ENCODE measurements around the gene RNU6-9.
A peak's percentile ranks its signal among the peaks of the same experiment; 100 is the strongest.
"Not testable (repeated sequence)": the region's sequence is repeated elsewhere in the genome, so short reads cannot be mapped to it uniquely, and the experiment has no call there.

RNU6-9 gene

DNA sequence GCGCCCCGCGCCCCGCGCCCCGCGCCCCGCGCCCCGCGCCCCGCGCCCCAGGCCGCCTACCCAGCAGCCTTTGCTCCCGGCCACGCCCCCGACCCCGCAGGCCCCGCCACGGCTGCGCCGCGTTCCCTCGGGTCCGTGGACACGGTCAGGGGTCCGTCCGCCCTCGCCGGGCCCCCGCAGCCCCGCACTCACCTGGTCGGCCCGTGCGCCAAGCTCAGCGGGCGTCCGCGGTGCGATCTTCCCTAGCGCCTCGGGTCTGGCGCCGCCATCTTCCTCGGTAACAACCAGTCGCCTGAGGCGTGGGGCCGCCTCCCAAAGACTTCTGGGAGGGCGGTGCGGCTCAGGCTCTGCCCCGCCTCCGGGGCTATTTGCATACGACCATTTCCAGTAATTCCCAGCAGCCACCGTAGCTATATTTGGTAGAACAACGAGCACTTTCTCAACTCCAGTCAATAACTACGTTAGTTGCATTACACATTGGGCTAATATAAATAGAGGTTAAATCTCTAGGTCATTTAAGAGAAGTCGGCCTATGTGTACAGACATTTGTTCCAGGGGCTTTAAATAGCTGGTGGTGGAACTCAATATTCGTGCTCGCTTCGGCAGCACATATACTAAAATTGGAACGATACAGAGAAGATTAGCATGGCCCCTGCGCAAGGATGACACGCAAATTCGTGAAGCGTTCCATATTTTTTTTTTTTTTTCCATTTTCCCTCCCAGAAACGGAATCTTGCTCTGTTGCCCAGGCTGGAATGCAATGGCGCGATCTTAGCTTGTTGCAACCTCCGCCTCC, at the start of gene RNU6-9, which contains the start of gene MED16:
Gene RNU6-9 (plus strand): TSS at position 591 of the 796 bp plus-strand sequence.
Gene MED16 (minus strand): TSS at position 294 of the 796 bp plus-strand sequence. CDS start 2,056 bp downstream, outside the sequence.
- peak; percentile 84 to 97 (median 93) for DNase-seq
- intact Hi-C loops (cut with DNase I), result loop anchor here (5.0 kb wide), 1 partner anchor 96 kb away; the partner anchor contains the start of gene PTBP1

DNA sequence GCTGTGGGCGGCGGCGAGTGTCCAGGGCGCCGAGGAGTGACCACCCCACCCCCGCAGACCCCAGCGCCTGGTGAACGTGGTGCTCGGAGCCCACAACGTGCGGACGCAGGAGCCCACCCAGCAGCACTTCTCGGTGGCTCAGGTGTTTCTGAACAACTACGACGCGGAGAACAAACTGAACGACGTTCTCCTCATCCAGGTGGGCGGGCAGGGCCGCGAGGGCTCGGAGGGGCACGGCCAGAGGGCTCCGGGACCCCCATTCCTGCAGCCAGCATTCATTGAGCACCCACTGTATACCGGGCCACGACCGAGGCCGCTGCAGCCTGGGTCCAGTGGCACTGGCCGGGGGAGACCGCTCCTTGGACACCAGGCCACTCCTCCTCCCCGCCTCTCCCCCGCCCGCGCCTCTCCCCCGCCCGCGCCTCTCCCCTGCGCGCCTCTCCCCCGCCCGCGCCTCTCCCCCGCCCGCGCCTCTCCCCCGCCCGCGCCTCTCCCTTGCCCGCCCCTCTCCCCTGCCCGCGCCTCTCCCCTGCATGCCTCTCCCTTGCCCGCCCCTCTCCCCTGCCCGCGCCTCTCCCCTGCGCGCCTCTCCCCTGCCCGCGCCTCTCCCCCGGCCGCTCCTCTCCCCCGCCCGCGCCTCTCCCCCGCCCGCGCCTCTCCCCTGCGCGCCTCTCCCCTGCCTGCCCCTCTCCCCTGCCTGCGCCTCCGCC, 49.3 kb upstream of the RNU6-9 start:
- intact Hi-C loops (cut with DNase I), result no loop called here
- DNase-seq, result no peak

DNA sequence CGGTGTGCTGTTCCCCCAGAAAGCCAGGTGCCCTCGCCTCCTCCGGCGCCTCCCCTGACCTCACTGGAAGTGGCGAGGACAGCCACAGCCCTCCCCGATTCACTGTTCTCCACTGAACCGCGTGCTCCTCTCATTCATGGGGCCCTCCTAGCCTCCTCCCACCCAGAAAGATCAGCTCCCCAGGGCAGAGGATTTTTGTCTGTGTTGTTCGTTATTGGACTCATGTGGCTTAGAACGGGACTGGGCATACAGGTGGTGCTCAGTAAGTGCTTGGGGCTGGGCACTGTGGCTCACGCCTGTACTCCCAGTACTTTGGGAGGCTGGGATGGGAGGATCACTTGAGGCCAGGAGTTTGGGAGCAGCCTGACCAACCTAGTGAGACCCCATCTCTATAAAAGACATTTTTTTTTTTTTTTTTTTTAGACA, 48.7 kb upstream of the RNU6-9 start:
- intact Hi-C loops (cut with DNase I), result no loop called here
- DNase-seq, result peak in 4 of 42 donors; percentile 18 to 49 (median 31)

DNA sequence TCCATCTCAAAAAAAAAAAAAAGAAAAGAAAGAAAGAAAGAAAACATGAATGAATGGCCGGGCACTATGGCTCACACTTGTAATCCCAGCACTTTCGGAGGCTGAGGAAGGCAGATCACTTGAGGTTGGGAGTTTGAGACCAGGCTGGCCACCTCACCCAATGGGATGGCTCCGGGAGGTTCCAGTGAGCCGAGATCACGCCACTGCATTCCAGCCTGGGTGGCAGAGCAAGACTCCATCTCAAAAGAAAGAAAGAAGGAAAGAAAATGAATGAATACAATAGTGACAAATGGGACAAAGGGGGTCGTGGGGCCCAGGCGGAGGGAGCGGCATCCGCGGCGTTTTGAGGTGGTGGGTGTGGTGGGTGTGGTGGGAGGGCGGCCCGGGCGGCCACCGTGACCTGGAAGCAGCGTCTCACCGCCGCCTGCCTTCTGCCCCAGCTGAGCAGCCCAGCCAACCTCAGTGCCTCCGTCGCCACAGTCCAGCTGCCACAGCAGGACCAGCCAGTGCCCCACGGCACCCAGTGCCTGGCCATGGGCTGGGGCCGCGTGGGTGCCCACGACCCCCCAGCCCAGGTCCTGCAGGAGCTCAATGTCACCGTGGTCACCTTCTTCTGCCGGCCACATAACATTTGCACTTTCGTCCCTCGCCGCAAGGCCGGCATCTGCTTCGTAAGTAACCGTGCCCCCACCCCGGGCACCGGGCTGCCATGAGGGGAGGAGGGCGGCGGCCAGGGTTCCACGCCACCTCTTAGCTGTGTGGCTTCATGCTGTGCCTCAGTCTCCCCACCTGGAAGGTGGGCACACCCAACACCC, 47.4 kb upstream of the RNU6-9 start:
- no peak for DNase-seq
- intact Hi-C loops (cut with DNase I), result no loop called here

DNA sequence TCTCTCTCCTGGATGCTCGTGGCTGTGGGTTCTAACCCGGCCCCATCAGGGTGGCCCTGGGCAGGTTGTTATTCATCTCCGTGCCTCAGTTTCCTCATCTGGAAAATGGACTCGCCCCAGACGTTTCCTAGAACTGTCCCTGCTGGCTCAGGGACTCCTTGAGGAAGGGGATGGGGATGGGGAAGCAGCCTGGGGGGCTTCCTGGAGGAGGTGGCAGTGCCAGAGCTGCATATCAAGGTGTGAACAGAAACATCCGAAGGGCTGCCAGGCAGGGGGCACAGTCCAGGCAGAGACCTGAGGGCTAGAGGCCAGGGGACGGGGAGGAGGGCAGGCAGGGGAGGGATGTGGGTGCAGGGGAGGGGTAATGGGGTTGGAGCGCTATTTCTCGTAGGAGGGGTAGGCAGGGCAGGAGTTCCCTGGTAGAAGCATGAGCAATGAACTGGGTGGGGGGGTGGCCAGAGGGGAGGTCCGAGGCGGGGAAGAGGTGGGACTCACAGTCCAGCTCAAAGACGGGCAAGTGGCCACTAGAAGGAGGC, 44.8 kb upstream of the RNU6-9 start:
- intact Hi-C loops (cut with DNase I), result no loop called here
- DNase-seq, result no peak

DNA sequence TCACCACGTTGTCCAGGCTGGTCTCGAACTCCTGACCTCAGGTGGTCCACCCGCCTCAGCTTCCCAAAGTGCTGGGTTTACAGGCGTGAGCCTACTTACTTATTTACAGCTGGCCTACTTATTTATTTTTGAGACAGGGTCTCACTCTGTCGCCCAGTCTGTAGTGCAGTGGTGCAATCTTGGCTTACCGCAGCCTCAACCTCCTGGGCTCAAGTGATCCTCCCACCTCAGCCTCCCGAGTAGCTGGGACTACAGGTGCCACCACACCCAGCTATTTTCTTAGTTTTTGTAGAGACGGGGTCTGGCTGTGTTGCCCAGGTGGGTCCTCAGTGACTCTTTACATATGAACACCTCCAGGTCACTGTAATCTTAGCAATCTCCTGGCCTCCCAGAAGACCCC, 44.1 kb upstream of the RNU6-9 start:
- intact Hi-C loops (cut with DNase I); DNase-seq: not testable (repeated sequence)

DNA sequence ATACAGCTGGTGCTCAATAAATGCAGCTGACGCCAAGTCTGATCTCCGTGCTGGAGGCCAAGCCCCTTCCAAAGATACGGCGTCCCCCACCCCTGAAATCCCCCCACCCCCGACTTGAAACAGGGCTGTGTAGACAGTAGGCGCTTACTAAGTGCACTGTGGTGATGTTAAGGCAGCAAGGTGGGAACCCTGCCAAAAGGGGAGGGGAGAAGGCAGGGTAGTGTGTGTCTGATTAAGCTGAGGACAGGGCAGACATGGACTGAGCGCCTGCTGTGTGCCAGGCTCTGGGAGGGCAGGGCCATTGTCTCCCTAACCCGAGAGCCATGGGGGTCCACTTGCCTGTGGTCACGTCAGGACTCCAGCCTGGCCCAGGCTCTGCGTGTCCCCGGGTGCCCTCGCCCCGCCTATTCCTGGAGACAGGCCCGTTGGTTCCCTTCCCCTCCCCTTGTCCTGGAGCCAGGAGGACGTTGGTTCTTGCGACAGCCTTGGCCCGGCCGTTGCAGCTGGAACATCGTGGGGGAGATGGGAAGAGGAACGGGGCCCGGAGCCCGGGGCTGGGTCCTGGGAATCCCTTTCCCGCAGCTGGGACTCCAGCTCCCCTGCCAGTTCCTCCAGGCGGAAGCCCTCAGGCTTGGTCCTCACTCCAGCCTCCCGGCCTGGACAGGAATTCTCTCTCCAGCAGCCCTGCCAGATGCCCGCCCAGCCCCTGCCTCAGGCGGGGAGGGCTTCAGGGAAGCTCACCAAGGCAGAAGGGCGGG, 42.9 kb upstream of the RNU6-9 start:
- intact Hi-C loops (cut with DNase I), result no loop called here
- DNase-seq, result peak in 20 of 42 donors; percentile 19 to 72 (median 47)

DNA sequence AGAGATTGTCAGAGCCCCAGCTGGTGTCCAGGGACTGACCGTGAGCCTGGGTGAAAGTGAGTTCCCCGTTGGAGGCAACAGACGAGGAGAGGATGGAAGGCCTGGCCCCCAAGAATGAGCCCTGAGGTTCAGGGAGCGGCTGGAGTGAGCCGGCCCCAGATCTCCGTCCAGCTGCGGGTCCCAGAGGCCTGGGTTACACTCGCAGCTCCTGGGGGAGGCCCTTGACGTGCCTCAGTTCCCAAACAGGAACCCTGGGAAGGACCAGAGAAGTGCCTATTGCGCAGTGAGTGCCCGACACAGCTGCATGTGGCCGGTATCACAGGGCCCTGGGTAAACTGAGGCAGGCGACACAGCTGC, 42.3 kb upstream of the RNU6-9 start:
- DNase-seq, result no peak
- intact Hi-C loops (cut with DNase I), result no loop called here

DNA sequence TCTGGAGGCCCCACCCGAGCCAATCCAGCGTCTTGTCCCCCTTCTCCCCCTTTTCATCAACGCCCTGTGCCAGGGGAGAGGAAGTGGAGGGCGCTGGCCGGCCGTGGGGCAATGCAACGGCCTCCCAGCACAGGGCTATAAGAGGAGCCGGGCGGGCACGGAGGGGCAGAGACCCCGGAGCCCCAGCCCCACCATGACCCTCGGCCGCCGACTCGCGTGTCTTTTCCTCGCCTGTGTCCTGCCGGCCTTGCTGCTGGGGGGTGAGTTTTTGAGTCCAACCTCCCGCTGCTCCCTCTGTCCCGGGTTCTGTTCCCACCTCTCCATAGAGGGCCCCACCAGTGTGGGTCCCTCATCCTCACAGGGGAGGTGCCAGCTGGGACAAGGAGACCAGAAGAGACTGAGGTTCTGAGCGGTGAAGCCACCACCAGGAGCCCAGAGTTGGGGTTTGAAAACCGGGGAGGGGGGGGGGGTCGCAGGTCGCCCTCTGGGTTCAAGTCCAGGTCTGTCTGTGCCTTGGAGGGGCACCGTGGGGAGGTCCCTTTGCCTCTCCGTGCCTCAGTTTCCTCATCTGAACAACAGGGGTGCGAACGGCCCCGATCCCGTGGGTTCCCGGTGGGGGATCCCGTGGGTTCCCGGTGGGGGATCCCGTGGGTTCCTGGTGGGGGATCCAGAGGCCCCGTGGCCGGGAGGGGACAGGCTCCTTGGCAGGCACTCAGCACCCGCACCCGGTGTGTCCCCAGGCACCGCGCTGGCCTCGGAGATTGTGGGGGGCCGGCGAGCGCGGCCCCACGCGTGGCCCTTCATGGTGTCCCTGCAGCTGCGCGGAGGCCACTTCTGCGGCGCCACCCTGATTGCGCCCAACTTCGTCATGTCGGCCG, 40.9 kb upstream of the RNU6-9 start, which contains the start of gene ELANE:
Gene ELANE (plus strand): TSS at position 168 of the 878 bp plus-strand sequence. CDS start 26 bp downstream, at position 194.
- no peak for DNase-seq
- intact Hi-C loops (cut with DNase I), result no loop called here

DNA sequence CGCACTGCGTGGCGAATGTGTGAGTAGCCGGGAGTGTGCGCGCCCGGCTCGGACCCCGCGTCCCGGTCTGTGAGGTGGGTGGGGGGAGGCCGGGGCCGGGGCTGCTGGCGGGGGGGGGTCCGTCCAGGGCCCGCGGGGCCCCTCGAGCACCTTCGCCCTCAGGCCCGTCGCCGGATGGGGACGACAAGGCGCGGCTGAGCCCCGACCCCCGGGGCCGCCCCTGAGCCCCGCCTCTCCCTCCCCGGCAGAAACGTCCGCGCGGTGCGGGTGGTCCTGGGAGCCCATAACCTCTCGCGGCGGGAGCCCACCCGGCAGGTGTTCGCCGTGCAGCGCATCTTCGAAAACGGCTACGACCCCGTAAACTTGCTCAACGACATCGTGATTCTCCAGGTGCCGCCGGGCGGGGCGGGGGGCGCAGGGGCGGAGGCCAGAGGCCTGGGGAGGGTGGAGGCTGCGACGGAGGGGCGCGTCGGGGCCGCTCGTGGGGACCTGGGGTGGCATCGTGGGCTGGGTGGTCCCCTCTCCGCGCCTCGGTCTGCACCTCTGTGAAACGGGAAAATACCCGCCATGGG, 40.2 kb upstream of the RNU6-9 start:
- no peak for DNase-seq
- intact Hi-C loops (cut with DNase I), result no loop called here

DNA sequence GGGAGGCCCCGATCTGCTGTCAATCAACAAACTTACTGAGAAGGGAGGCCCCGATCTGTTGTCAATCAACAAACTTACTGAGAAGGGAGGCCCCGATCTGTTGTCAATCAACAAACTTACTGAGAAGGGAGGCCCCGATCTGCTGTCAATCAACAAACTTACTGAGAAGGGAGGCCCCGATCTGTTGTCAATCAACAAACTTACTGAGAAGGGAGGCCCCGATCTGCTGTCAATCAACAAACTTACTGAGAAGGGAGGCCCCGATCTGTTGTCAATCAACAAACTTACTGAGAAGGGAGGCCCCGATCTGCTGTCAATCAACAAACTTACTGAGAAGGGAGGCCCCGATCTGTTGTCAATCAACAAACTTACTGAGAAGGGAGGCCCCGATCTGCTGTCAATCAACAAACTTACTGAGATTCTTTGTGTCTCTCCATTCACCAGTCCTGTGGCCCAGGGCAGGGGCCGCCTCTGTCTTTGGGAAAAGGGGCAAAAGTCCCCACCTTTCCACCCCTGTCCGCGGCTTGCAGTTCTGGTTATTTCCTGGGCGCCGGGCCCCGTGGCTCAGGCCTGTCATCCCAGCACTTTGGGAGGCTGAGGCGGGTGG, 39.6 kb upstream of the RNU6-9 start:
- intact Hi-C loops (cut with DNase I); DNase-seq: not testable (repeated sequence)

DNA sequence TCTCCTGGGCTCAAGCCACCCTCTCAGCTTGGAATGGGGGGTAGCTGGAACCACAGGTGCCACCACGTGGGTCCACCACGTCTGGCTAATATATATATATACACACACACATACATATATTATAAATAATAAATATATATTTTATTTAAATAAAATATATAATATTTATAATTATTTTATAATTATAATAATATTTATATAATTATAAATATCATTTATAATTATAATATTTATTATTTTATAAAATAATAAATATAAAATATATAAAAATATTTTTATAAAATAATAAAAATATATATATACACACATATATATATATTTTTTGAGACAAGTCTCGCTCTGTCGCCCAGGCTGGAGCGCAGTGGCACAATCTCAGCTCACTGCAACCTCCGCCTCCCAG, 38.7 kb upstream of the RNU6-9 start:
- intact Hi-C loops (cut with DNase I), result no loop called here
- DNase-seq, result no peak

DNA sequence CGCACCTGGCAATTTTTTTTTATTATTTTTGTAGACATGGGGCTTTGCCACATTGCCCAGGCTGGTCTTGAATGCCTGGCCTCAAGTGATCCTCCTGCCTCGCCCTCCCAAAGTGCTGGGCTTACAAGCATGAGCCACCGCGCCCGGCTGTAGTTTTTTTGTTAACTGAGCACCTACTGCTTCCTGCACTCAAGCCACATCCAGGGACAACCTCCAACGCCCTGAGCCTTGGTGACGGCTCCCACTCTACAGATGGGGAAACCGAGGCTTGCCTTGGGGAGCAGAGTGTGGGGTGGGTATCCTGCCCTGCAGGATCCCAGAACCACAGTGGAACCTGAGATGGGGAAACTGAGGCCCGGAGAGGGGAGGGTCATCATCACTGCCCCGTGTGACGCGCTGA, 38.1 kb upstream of the RNU6-9 start:
- intact Hi-C loops (cut with DNase I), result loop anchor here (5.0 kb wide), 1 partner anchor 67 kb away; no protein-coding TSS in a partner anchor
- DNase-seq, result no peak

DNA sequence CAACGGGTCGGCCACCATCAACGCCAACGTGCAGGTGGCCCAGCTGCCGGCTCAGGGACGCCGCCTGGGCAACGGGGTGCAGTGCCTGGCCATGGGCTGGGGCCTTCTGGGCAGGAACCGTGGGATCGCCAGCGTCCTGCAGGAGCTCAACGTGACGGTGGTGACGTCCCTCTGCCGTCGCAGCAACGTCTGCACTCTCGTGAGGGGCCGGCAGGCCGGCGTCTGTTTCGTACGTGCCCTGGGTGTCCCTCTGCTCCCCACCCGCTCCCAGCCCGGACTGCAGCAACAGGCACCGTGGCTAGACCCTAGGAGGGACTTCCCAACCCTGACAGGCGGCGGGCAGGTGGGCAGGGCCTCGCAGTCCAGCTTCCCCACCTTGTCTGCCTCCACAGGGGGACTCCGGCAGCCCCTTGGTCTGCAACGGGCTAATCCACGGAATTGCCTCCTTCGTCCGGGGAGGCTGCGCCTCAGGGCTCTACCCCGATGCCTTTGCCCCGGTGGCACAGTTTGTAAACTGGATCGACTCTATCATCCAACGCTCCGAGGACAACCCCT, 37.6 kb upstream of the RNU6-9 start:
- intact Hi-C loops (cut with DNase I), result loop anchor here (5.0 kb wide), 1 partner anchor 67 kb away; no protein-coding TSS in a partner anchor

DNA sequence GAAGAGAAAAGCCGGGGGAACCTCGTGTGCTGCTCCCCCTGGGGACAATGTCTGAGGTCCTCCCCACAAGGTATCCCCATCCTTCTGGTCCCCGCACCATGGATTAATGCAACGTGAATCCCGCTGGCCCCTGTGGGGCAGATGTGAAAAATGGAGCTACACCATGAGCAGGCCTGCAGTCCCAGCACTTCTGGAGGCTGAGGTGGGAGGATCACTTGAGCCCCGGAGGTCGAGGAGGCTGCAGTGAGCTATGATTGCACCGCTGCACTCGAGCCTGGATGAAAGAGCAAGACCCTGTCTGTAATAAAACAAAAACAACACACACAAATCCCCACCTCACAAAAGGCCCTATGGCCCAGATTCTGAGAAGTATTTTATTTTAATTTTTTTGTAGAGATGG, 35.0 kb upstream of the RNU6-9 start:
- no peak for DNase-seq

More for the DNA sequence above, 37.6 kb upstream of the RNU6-9 start:
- DNase-seq, result no peak

More for the DNA sequence above, 35.0 kb upstream of the RNU6-9 start:
- intact Hi-C loops (cut with DNase I), result loop anchor here (5.0 kb wide), 1 partner anchor 64 kb away; no protein-coding TSS in a partner anchor

All from head of caudate nucleus (tissue), 42 donors.